ENCODE measurements around the gene ZSCAN29.

DNA sequence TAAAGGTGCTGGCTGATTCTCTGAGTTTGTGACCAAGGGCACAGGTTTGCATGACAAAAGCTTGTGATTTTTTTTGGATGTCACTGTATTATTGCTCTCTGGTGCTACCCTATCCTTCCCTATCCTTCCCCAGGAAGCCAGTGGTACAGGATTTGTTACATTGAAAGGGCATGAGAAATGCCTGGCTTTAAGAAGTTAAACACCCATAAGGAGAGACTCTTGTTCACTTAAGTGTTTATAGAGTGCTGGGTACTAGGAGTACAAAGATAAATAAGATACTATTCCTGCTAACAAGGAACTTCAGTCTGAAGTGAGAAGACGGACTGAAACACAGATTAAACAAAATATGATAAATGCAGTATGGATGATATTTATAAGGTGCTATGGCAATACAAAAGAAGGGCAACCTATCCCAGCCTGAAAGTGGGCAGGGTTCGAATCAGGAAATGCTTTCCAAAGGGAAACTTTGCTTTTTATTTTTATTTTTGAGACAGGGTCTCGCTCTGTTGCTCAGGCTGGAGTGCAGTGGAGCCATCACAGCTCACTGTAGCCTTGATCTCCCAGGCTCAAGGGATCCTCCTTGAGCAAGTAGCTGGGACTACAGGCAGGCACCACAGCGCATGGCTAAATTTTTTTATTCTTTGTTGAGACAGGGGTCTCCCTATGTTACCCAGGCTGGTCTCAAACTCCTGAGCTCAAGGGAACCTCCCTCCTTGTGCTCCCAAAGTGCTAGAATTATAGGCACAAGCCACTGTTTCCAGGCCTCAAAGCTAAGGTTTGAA is 51.7 kb downstream of the ZSCAN29 start:
- TF ChIP-seq CTCF (IDR thresholded peaks at IDR 0.05) (no peak), POLR2A (IDR thresholded peaks at IDR 0.05; ENCODE audit: low read depth) (no peak), EP300 (IDR thresholded peaks at IDR 0.05) (no peak), POLR2AphosphoS5 (IDR thresholded peaks at IDR 0.05) (no peak)

Data from esophagus muscularis mucosa (tissue), 4 donors.